Activated naive CD8-positive, alpha-beta T cell treated with anti-CD3 and anti-CD28 coated beads, Interleukin-2, amount 10 ng/mL, durations not matched to agents 7 days and 5 days (primary cell): ENCODE data around the gene SYT14. TPM values are rescaled to one million over a fixed set of nuclear protein-coding genes. Genes with fewer than 3 reads are reported as not detected.
"Not testable (repeated sequence)": the region's sequence is repeated elsewhere in the genome, so short reads cannot be mapped to it uniquely, and the experiment has no call there.

Source experiments
- ATAC-seq: fragments of 150-1000 bp; cut with Tn5 transposase; one replicate; pipeline ENCODE4 v1.10.0; 2021; ENCODE audit warnings: low read depth, moderate library complexity
- POLR2A ChIA-PET: fragments of 350-600 bp; sonication (Branson Sonifier 250); formaldehyde crosslinking; loops from one replicate; lab custom pipeline; 2021; ENCODE audit warnings: antibody characterized with exemption; lab: Charles Lee
- DNase-seq: peaks from one replicate; pipeline ENCODE4 v3.0.0; 2021
- H3K27ac Mint-ChIP-seq: one replicate; pipeline ENCODE4 v1.8.0; 2022; ENCODE audit warnings: mild to moderate bottlenecking, mixed read lengths
- H3K27me3 Mint-ChIP-seq: one replicate; pipeline ENCODE4 v1.8.0; 2022; ENCODE audit warnings: mild to moderate bottlenecking, moderate library complexity, mixed read lengths
- H3K36me3 Mint-ChIP-seq: one replicate; pipeline ENCODE4 v1.8.0; 2021; ENCODE audit warnings: mild to moderate bottlenecking, mixed read lengths
- H3K4me1 Mint-ChIP-seq: one replicate; pipeline ENCODE4 v1.8.0; 2021; ENCODE audit warnings: mixed read lengths
- H3K4me3 Mint-ChIP-seq: one replicate; pipeline ENCODE4 v1.8.0; 2022; ENCODE audit warnings: mild to moderate bottlenecking, moderate library complexity, mixed read lengths
- H3K9me3 Mint-ChIP-seq: one replicate; pipeline ENCODE4 v1.8.0; 2021; ENCODE audit warnings: mixed read lengths
- total RNA-seq, 2 experiments: library from RNA; stranded (reverse); gene quantifications; one replicate each; pipeline ENCODE4 v1.2.3, GENCODE V29; 2021

SYT14 gene
- total RNA-seq, 2 experiments from 2014 or later, result not detected

GRCh38 chr1:209911746-209912145 is 26.3 kb upstream of the SYT14 start:
- Mint-ChIP-seq H3K9me3 (no peaks in the 10 kb centered on the region), H3K4me1 (no peaks in the 10 kb centered on the region), H3K27me3 (no peaks in the 10 kb centered on the region), H3K36me3 (no peaks in the 10 kb centered on the region), H3K4me3 (no peak overlapping the region), H3K27ac (no peak overlapping the region)
- no peak for ATAC-seq
- POLR2A ChIA-PET, result no interaction called here
- no peak for DNase-seq

DNA sequence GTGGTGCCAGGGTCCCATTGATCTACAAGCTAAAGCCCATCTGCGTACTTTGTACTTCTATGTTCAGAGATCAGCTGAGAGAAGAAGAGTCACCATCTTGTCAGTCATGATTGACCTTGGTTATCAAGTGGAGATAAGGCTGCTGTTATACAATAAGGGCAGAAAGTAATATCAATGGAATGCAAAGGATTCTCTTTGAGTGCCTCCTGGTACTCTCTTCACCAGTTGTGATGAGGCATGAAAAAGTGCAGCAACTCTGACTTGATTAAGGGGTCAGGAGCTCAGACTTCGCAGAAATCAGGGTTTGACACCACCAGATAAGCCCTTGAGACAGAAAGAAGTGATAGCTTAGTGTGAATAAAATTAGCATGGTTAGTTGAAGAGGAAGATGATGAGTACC is 25.7 kb upstream of the SYT14 start:
- H3K27ac Mint-ChIP-seq, result no peak overlapping the region
- no peak overlapping the region for H3K4me3 Mint-ChIP-seq
- POLR2A ChIA-PET, result no interaction called here
- DNase-seq (no peak), ATAC-seq (no peak)
- H3K4me1 Mint-ChIP-seq, result no peaks in the 10 kb centered on the region
- no peaks in the 10 kb centered on the region for H3K36me3 Mint-ChIP-seq
- no peaks in the 10 kb centered on the region for H3K9me3 Mint-ChIP-seq
- H3K27me3 Mint-ChIP-seq, result no peaks in the 10 kb centered on the region

DNA sequence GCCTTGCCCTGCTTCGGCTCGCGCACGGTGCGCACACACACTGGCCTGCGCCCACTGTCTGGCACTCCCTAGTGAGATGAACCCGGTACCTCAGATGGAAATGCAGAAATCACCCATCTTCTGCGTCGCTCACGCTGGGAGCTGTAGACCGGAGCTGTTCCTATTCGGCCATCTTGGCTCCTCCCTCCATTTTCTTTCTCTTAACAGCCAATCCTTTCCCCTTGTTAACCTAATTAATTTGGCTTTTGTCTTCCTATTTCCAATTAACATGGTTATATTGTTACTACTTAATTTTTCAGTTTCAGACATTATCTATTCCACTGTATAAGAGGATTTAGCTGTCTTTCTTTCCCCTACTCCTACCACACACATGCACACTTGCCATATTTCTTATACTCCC is 18.4 kb upstream of the SYT14 start:
- ATAC-seq, H3K27ac Mint-ChIP-seq, DNase-seq, H3K27me3 Mint-ChIP-seq, H3K4me3 Mint-ChIP-seq, H3K9me3 Mint-ChIP-seq, H3K36me3 Mint-ChIP-seq, H3K4me1 Mint-ChIP-seq, POLR2A ChIA-PET: not testable (repeated sequence)

- H3K4me3 Mint-ChIP-seq, result no peak overlapping the region
- H3K36me3 Mint-ChIP-seq, result no peaks in the 10 kb centered on the region
- H3K9me3 Mint-ChIP-seq, result peaks cover 4% of the 10 kb centered on the region
- H3K27me3 Mint-ChIP-seq, result no peaks in the 10 kb centered on the region
- POLR2A ChIA-PET, result no interaction called here
- DNase-seq (no peak), ATAC-seq (no peak)
- no peak overlapping the region for H3K27ac Mint-ChIP-seq
- no peaks in the 10 kb centered on the region for H3K4me1 Mint-ChIP-seq
These were observed 17.2 kb upstream of the SYT14 start for GRCh38 chr1:209920844-209921243.

- Mint-ChIP-seq H3K9me3 (peaks cover 4% of the 10 kb centered on the region), H3K36me3 (no peaks in the 10 kb centered on the region), H3K27me3 (no peaks in the 10 kb centered on the region), H3K4me3 (no peak overlapping the region), H3K27ac (no peak overlapping the region), H3K4me1 (no peaks in the 10 kb centered on the region)
- DNase-seq (no peak), ATAC-seq (no peak)
- POLR2A ChIA-PET, result no interaction called here
These were observed 13.6 kb upstream of the SYT14 start for GRCh38 chr1:209924390-209924789.

DNA sequence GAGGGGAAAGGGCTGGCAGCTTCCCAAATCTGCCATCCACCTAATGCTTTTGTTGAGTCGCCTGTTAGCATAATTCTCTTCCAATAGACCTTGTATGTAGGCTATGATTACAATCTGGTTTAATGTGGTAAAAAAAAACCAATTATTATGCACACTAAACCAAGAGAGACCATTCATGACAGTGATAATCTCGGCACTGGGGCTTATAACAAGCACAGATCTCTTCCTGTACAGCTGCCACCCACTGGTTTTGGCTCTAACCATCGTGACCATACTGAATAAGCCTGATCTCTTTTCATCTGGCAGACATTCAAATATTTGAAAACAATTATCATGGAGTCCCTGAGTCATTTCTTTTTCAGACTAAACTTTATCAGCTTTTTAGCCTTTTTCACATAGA is 12.0 kb upstream of the SYT14 start:
- Mint-ChIP-seq H3K27ac (no peak overlapping the region), H3K36me3 (no peaks in the 10 kb centered on the region), H3K4me3 (no peak overlapping the region), H3K4me1 (no peaks in the 10 kb centered on the region), H3K9me3 (no peaks in the 10 kb centered on the region), H3K27me3 (peaks cover 2% of the 10 kb centered on the region)
- ATAC-seq (no peak), DNase-seq (no peak)
- POLR2A ChIA-PET, result no interaction called here

DNA sequence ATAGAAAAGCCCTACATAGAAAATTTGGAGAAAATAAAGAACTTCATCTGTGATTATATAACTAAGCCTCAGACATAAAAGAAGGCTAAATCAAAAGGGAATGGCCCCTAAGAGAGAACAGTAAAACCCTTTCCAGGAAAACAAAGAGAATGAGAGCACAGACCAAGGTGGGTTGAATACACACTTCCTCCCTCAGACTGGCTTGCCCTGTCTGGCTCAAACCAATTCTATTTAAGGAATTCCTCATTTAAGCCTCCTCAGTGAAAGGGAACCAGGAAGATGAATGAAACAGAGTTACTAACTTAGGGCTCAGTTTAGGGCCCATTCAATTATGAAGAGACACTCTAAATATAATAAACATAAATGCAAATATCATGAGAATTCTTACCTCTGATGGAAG is 10.6 kb upstream of the SYT14 start:
- no peaks in the 10 kb centered on the region for H3K9me3 Mint-ChIP-seq
- H3K27ac Mint-ChIP-seq, result no peak overlapping the region
- peaks cover 6% of the 10 kb centered on the region for H3K27me3 Mint-ChIP-seq
- POLR2A ChIA-PET, result no interaction called here
- no peaks in the 10 kb centered on the region for H3K4me1 Mint-ChIP-seq
- H3K4me3 Mint-ChIP-seq, result no peak overlapping the region
- no peaks in the 10 kb centered on the region for H3K36me3 Mint-ChIP-seq
- ATAC-seq (no peak), DNase-seq (no peak)

- ATAC-seq (no peak), DNase-seq (no peak)
- H3K27me3 Mint-ChIP-seq, result peaks cover 13% of the 10 kb centered on the region
- no peak overlapping the region for H3K27ac Mint-ChIP-seq
- POLR2A ChIA-PET, result no interaction called here
- no peaks in the 10 kb centered on the region for H3K36me3 Mint-ChIP-seq
- no peaks in the 10 kb centered on the region for H3K4me1 Mint-ChIP-seq
- H3K9me3 Mint-ChIP-seq, result no peaks in the 10 kb centered on the region
- H3K4me3 Mint-ChIP-seq, result no peak overlapping the region
These were observed 8.3 kb upstream of the SYT14 start for GRCh38 chr1:209929751-209930150.

- H3K27me3 Mint-ChIP-seq, result peaks cover 13% of the 10 kb centered on the region
- no peaks in the 10 kb centered on the region for H3K4me1 Mint-ChIP-seq
- H3K9me3 Mint-ChIP-seq, result no peaks in the 10 kb centered on the region
- POLR2A ChIA-PET, result no interaction called here
- ATAC-seq, result no peak
- no peak for DNase-seq
- H3K4me3 Mint-ChIP-seq, result no peak overlapping the region
- no peaks in the 10 kb centered on the region for H3K36me3 Mint-ChIP-seq
- no peak overlapping the region for H3K27ac Mint-ChIP-seq
These were observed 6.9 kb upstream of the SYT14 start for GRCh38 chr1:209931141-209931540.

GRCh38 chr1:209936125-209936524 is 1.9 kb upstream of the SYT14 start:
- Mint-ChIP-seq H3K27me3 (peaks cover 37% of the 10 kb centered on the region), H3K4me3 (no peak overlapping the region), H3K27ac (no peak overlapping the region), H3K9me3 (no peaks in the 10 kb centered on the region), H3K36me3 (no peaks in the 10 kb centered on the region), H3K4me1 (peaks cover 4% of the 10 kb centered on the region)
- no peak for ATAC-seq
- DNase-seq, result no peak
- POLR2A ChIA-PET, result no interaction called here

GRCh38 chr1:209945377-209945776 is 7.4 kb downstream of the SYT14 start:
- Mint-ChIP-seq H3K4me3 (no peak overlapping the region), H3K9me3 (no peaks in the 10 kb centered on the region), H3K27me3 (peaks cover 4% of the 10 kb centered on the region), H3K36me3 (no peaks in the 10 kb centered on the region), H3K4me1 (no peaks in the 10 kb centered on the region), H3K27ac (no peak overlapping the region)
- ATAC-seq, result no peak
- DNase-seq, result no peak
- POLR2A ChIA-PET, result no interaction called here

DNA sequence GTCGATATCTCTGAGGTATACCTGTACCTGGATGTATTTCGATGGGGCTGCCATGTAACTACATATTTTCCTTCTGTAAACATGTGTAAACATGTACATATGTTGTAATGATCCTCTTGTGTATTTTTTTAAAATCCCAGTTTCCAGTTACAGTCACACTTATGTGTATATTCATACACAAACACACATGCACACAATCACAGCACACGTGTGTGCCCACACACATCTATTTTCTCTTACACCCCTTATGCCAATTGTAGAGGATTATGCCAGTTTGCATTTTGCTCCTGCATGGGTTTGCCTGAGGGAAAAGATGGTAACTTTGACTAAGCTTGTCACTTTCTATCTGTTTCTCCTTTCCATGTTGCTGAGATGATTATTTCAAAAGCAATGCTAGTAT is 10.1 kb downstream of the SYT14 start:
- no peaks in the 10 kb centered on the region for H3K9me3 Mint-ChIP-seq
- H3K27ac Mint-ChIP-seq, result no peak overlapping the region
- no peaks in the 10 kb centered on the region for H3K36me3 Mint-ChIP-seq
- no peak for ATAC-seq
- H3K27me3 Mint-ChIP-seq, result peaks cover 3% of the 10 kb centered on the region
- no peaks in the 10 kb centered on the region for H3K4me1 Mint-ChIP-seq
- H3K4me3 Mint-ChIP-seq, result no peak overlapping the region
- DNase-seq, result no peak
- POLR2A ChIA-PET, result no interaction called here

GRCh38 chr1:209956116-209956515 is 18.1 kb downstream of the SYT14 start:
- no peak overlapping the region for H3K27ac Mint-ChIP-seq
- H3K4me1 Mint-ChIP-seq, result no peaks in the 10 kb centered on the region
- H3K27me3 Mint-ChIP-seq, result peaks cover 9% of the 10 kb centered on the region
- no peaks in the 10 kb centered on the region for H3K9me3 Mint-ChIP-seq
- no peaks in the 10 kb centered on the region for H3K36me3 Mint-ChIP-seq
- DNase-seq (no peak), ATAC-seq (no peak)
- H3K4me3 Mint-ChIP-seq, result no peak overlapping the region
- POLR2A ChIA-PET, result no interaction called here

- Mint-ChIP-seq H3K4me1 (no peaks in the 10 kb centered on the region), H3K4me3 (no peak overlapping the region), H3K27me3 (peaks cover 19% of the 10 kb centered on the region), H3K27ac (no peak overlapping the region), H3K36me3 (no peaks in the 10 kb centered on the region), H3K9me3 (no peaks in the 10 kb centered on the region)
- POLR2A ChIA-PET, result no interaction called here
- DNase-seq, result no peak
- no peak for ATAC-seq
These were observed 21.6 kb downstream of the SYT14 start for GRCh38 chr1:209959623-209960022.

GRCh38 chr1:209960926-209961325 is 22.9 kb downstream of the SYT14 start:
- no peaks in the 10 kb centered on the region for H3K4me1 Mint-ChIP-seq
- H3K27me3 Mint-ChIP-seq, result peaks cover 19% of the 10 kb centered on the region
- H3K27ac Mint-ChIP-seq, result no peak overlapping the region
- no peak overlapping the region for H3K4me3 Mint-ChIP-seq
- no peaks in the 10 kb centered on the region for H3K9me3 Mint-ChIP-seq
- ATAC-seq, result no peak
- DNase-seq, result no peak
- H3K36me3 Mint-ChIP-seq, result no peaks in the 10 kb centered on the region
- POLR2A ChIA-PET, result no interaction called here
